K562 (cell line): ENCODE measurements around the gene PLXDC2. TPM values are rescaled to one million over a fixed set of nuclear protein-coding genes. Genes with fewer than 3 reads are reported as not detected.

Experiments used
- ATAC-seq: fragments of 200-7000 bp; cut with Tn5 transposase; 3 replicates; pipeline ENCODE4 v1.9.1; 2020; ENCODE audit warnings: moderate library complexity
- BruUV-seq: library from RNA; stranded (reverse); fragments of 400-500 nt; replicated peaks from 2 replicates; lab custom pipeline; 2021; lab: Mats Ljungman, UMichigan
- CTCF ChIA-PET: fragments of 300-600 bp; formaldehyde crosslinking; extraction: SDS; loops from one replicate; lab custom pipeline; 2021; ENCODE audit warnings: low intra/inter-chr PET ratio; lab: Yijun Ruan, JAX
- POLR2A ChIA-PET: fragments of 300-600, 350-650 bp; sonication (Branson Sonifier 250); formaldehyde crosslinking; extraction: SDS; loops from one replicate; lab custom pipeline; 2021; ENCODE audit warnings: antibody characterized with exemption, inconsistent platforms; lab: Yijun Ruan, JAX
- DNase-seq, 4 experiments: peaks; one replicate each; pipeline versions ENCODE4 v3.0.0 to v3.0.0-alpha.2; 2011 to 2018; ENCODE audit warnings: low spot score in 3 of 4, mixed read lengths in 3 of 4; ENCODE audit errors: extremely low read depth in 1 of 4
- FAIRE-seq: peaks from 2 replicates; lab custom pipeline; 2011; peaks lifted over from hg19 to GRCh38; lab: Jason Lieb, UNC
- H2AFZ ChIP-seq: 2 replicates; pipeline ENCODE4 v1.6.0; 2011; ENCODE audit warnings: low read depth, low read length, control low read depth, inconsistent platforms
- H3K27ac ChIP-seq: fragments of 200-600 bp; 3 replicates; pipeline ENCODE4 v1.8.0; 2011; ENCODE audit warnings: low read depth, mild to moderate bottlenecking, control low read depth, inconsistent platforms, low read length, moderate library complexity, mixed read lengths; ENCODE audit errors: extremely low read depth
- H3K27me3 ChIP-seq, 2 experiments: fragments of 300-600 bp in 1 of 2; 2 replicates in 1 of 2; 3 replicates in 1 of 2; pipeline versions ENCODE4 v1.6.0 to v1.8.0; 2011; ENCODE audit warnings: inconsistent platforms in 2 of 2, low read length in 2 of 2, mild to moderate bottlenecking in 1 of 2, mixed read lengths in 1 of 2, moderate library complexity in 1 of 2; ENCODE audit not compliant: control insufficient read depth in 2 of 2, insufficient read depth in 2 of 2
- H3K36me3 ChIP-seq: fragments of 300-600 bp; 3 replicates; pipeline ENCODE4 v1.8.0; 2011; ENCODE audit warnings: mild to moderate bottlenecking, low read length, inconsistent platforms; ENCODE audit not compliant: control insufficient read depth, insufficient read depth
- H3K4me1 ChIP-seq, 2 experiments: fragments of 200-600 bp in 1 of 2; replicated peaks in 1 of 2; 2 replicates in 1 of 2; 3 replicates in 1 of 2; pipeline versions ENCODE4 v1.5.1 to v1.8.0; 2011; ENCODE audit warnings: inconsistent platforms in 2 of 2, low read length in 2 of 2, mild to moderate bottlenecking in 1 of 2, mixed read lengths in 1 of 2, moderate library complexity in 1 of 2; ENCODE audit not compliant: control insufficient read depth in 2 of 2, insufficient read depth in 2 of 2
- H3K4me2 ChIP-seq: 2 replicates; pipeline ENCODE4 v1.6.1; 2011; ENCODE audit warnings: low read length, control low read depth, inconsistent platforms, mixed read lengths; ENCODE audit not compliant: insufficient read depth
- H3K4me3 ChIP-seq: fragments of 200-600 bp; sonication (generic), shearing (Covaris generic); 2 replicates; pipeline ENCODE4 v1.5.1; 2016; ENCODE audit warnings: control low read depth, inconsistent platforms
- H3K79me2 ChIP-seq: fragments of 200-600 bp; 3 replicates; pipeline ENCODE4 v1.8.0; 2011; ENCODE audit warnings: low read length, inconsistent platforms; ENCODE audit not compliant: control insufficient read depth, insufficient read depth
- H3K9ac ChIP-seq, 2 experiments: 2 replicates each; pipeline versions ENCODE4 v1.6.0 to v1.6.1; 2011; ENCODE audit warnings: low read depth in 2 of 2, low read length in 2 of 2, control low read depth in 1 of 2, inconsistent platforms in 1 of 2, mild to moderate bottlenecking in 1 of 2, mixed read lengths in 1 of 2; ENCODE audit not compliant: insufficient read depth in 1 of 2
- H3K9me1 ChIP-seq: one replicate; pipeline ENCODE4 v1.6.0; 2011; ENCODE audit warnings: inconsistent platforms, mild to moderate bottlenecking, low read length, moderate library complexity; ENCODE audit not compliant: control insufficient read depth, insufficient read depth
- H3K9me3 ChIP-seq: replicated peaks from 2 replicates; pipeline ENCODE4 v1.5.1; 2011; ENCODE audit warnings: low read depth, low read length, inconsistent platforms; ENCODE audit not compliant: control insufficient read depth, insufficient read depth
- H4K20me1 ChIP-seq: replicated peaks from 2 replicates; pipeline ENCODE4 v1.6.1; 2011; ENCODE audit warnings: low read length, inconsistent platforms, mixed read lengths; ENCODE audit not compliant: control insufficient read depth, insufficient read depth
- GATA2 ChIP-seq: sonication (generic); formaldehyde crosslinking; IDR thresholded peaks from 2 replicates; pipeline ENCODE4 v1.4.0; 2020; ENCODE audit warnings: mild to moderate bottlenecking, missing genetic modification reagents
- HDAC3 ChIP-seq: fragments of 450-650 bp; IDR thresholded peaks from 2 replicates; pipeline ENCODE4 v1.6.1; 2018; ENCODE audit warnings: borderline replicate concordance, mild to moderate bottlenecking, moderate library complexity; ENCODE audit not compliant: partially characterized antibody
- HLTF ChIP-seq: fragments of 450-650 bp; IDR thresholded peaks from 2 replicates; pipeline ENCODE4 v1.6.1; 2016
- SRSF3 ChIP-seq: fragments of 200-400 bp; formaldehyde crosslinking; IDR thresholded peaks from 2 replicates; pipeline ENCODE4 v1.6.1; 2016; ENCODE audit warnings: mild to moderate bottlenecking, low read length, moderate library complexity; ENCODE audit not compliant: insufficient read depth
- STAT5B ChIP-seq: fragments of 250-450 bp; sonication (Bioruptor Pico); IDR thresholded peaks from 2 replicates; pipeline ENCODE4 v1.8.0; 2021; ENCODE audit warnings: mild to moderate bottlenecking, inconsistent platforms
- WGBS: fragments of 100-300 bp; shearing (Covaris generic); methylation state at CpG from one replicate; pipeline ENCODE4 v1.1.6; 2016; ENCODE audit warnings: low coverage, mixed read lengths; ENCODE audit not compliant: insufficient coverage; ENCODE audit errors: missing lambda C conversion rate; 5-methylcytosine and 5-hydroxymethylcytosine counted together
- in situ Hi-C: fragments of 300-500 bp; cut with MboI; formaldehyde crosslinking; loops from 4 replicates; pipeline ENCODE4 v1.15.0; 2018; ENCODE audit warnings: inconsistent platforms, mixed read lengths
- intact Hi-C: fragments of 100-400 bp; cut with micrococcal nuclease; formaldehyde crosslinking; loops from 2 replicates; pipeline ENCODE4 v1.14.2; 2022
- polyA plus RNA-seq, 8 experiments: library from polyadenylated mRNA; depleted of rRNA in 4 of 8; stranded (reverse) in 5 of 8; unstranded in 3 of 8; fragments of >200 nt; fragmentation: Nextera tagmentation in 2 of 8; fragmentation: Illumina TruSeq in 1 of 8; extraction: Ambion mirVana in 2 of 8; extraction: Trizol in 1 of 8; gene quantifications; 2 replicates each; pipeline versions ENCODE4 v1.2.1 to v1.2.3, GENCODE V29; 2011 to 2014; ENCODE audit warnings: inconsistent platforms in 1 of 8, missing spikeins in 1 of 8
- total RNA-seq, 7 experiments: library from RNA; depleted of rRNA in 6 of 7; stranded (reverse); fragments of >200 nt in 6 of 7; fragmentation: Illumina TruSeq in 2 of 7; extraction: Trizol in 2 of 7; gene quantifications; 2 replicates each; pipeline versions ENCODE4 v1.2.1 to v1.2.3, GENCODE V29; 2011 to 2021; ENCODE audit warnings: low replicate concordance in 1 of 7
- TF ChIP-seq, protein P1 (sequence below): fragments of 450-650 bp; IDR thresholded peaks from 2 replicates; pipeline ENCODE4 v1.7.1; 2018; ENCODE audit warnings: mild to moderate bottlenecking, low read depth; ENCODE audit not compliant: partially characterized antibody
- TF ChIP-seq, protein P2 (sequence below): fragments of 250-450 bp; sonication (Bioruptor Pico); IDR thresholded peaks from 2 replicates; pipeline ENCODE4 v1.8.0; 2021; ENCODE audit warnings: mild to moderate bottlenecking, moderate library complexity
- TF ChIP-seq, protein P3 (sequence below): fragments of 450-650 bp; IDR thresholded peaks from 2 replicates; pipeline ENCODE4 v1.6.1; 2016; ENCODE audit warnings: antibody characterized with exemption
- TF ChIP-seq, protein P4 (sequence below): fragments of 450-650 bp; IDR thresholded peaks from 2 replicates; pipeline ENCODE4 v1.6.1; 2016; ENCODE audit warnings: borderline replicate concordance
- TF ChIP-seq, protein P5 (sequence below): IDR thresholded peaks from 2 replicates; pipeline ENCODE4 v1.6.1; 2012; ENCODE audit warnings: low read depth, low read length, improper control_type of control experiment, borderline replicate concordance

The PLXDC2 gene
- total and polyA plus RNA-seq, 9 of the 15 experiments (the other 6 are each of a cell fraction or from before 2014, with no cell fraction given), result 0.01 to 0.33 (median 0.10) TPM; not detected in 3

DNA sequence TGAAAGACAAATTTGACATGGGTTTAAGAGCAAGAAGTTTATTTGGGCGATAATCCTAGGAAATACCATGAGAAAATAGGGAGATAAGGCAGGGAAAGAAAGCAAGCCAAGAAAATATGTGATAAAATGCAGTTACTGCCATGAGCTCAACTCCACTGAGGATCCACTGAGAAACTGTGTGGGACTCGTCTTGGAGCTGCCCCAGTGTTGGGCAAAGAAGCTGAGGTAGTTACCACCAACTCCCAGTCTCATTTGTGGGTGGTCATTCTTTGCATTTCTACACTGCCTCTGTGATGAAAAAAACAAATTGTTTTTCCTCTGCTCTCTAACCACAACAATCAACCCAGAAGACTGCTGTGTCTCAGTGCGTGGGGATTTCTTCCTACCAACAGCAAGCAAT, 498.2 kb downstream of the PLXDC2 start (continued):
- TF ChIP-seq, protein P1, sequence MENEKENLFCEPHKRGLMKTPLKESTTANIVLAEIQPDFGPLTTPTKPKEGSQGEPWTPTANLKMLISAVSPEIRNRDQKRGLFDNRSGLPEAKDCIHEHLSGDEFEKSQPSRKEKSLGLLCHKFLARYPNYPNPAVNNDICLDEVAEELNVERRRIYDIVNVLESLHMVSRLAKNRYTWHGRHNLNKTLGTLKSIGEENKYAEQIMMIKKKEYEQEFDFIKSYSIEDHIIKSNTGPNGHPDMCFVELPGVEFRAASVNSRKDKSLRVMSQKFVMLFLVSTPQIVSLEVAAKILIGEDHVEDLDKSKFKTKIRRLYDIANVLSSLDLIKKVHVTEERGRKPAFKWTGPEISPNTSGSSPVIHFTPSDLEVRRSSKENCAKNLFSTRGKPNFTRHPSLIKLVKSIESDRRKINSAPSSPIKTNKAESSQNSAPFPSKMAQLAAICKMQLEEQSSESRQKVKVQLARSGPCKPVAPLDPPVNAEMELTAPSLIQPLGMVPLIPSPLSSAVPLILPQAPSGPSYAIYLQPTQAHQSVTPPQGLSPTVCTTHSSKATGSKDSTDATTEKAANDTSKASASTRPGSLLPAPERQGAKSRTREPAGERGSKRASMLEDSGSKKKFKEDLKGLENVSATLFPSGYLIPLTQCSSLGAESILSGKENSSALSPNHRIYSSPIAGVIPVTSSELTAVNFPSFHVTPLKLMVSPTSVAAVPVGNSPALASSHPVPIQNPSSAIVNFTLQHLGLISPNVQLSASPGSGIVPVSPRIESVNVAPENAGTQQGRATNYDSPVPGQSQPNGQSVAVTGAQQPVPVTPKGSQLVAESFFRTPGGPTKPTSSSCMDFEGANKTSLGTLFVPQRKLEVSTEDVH, result no peak
- TF ChIP-seq, protein P2, sequence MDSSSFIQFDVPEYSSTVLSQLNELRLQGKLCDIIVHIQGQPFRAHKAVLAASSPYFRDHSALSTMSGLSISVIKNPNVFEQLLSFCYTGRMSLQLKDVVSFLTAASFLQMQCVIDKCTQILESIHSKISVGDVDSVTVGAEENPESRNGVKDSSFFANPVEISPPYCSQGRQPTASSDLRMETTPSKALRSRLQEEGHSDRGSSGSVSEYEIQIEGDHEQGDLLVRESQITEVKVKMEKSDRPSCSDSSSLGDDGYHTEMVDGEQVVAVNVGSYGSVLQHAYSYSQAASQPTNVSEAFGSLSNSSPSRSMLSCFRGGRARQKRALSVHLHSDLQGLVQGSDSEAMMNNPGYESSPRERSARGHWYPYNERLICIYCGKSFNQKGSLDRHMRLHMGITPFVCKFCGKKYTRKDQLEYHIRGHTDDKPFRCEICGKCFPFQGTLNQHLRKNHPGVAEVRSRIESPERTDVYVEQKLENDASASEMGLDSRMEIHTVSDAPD (CRISPR knock-in tag), result no peak
- no peak for TF ChIP-seq HDAC3
- TF ChIP-seq SRSF3, result no peak

DNA sequence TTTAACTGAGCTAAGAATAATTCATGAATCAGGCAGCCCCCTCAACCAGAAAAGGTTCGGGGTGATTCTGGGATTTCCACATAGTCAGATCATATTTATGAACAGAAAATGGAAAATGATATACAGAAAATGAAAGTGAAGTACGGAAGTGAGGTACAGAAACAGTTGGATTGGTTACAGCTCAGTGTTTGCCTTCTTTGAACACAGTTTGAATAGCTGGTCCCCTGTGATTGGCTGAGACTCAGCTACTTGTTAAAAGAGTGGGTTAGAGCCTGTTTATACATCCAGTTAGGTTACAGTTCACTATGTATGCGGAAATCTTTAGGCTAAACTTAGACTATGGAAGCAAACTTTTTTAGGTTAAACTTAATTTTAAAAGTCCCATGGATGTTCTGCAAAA, 511.7 kb downstream of the PLXDC2 start:
- Histone ChIP-seq H4K20me1 (no peaks in the 10 kb centered on the region), H3K4me1 (no peaks in the 10 kb centered on the region), H3K79me2 (no peaks in the 10 kb centered on the region), H3K27ac (no peak overlapping the region), H3K4me3 (no peak overlapping the region), H3K36me3 (no peaks in the 10 kb centered on the region), H3K9me1 (no peaks in the 10 kb centered on the region), H3K27me3 (no peaks in the 10 kb centered on the region), H2AFZ (no peak overlapping the region), H3K4me2 (no peak overlapping the region), H3K9ac (no peak overlapping the region), H3K9me3 (no peaks in the 10 kb centered on the region; the same call in 1 of the 2 replicates)
- POLR2A ChIA-PET, result no interaction called here
- no TSS peak for BruUV-seq
- no peak for DNase-seq
- ATAC-seq, result no peak
- intact Hi-C loops, result no loop called here
- FAIRE-seq, result no peak
- CTCF ChIA-PET, result no interaction called here
- WGBS, result 0% methylated on average over 3 of the region's 3 CpGs
- TF ChIP-seq, protein P3, sequence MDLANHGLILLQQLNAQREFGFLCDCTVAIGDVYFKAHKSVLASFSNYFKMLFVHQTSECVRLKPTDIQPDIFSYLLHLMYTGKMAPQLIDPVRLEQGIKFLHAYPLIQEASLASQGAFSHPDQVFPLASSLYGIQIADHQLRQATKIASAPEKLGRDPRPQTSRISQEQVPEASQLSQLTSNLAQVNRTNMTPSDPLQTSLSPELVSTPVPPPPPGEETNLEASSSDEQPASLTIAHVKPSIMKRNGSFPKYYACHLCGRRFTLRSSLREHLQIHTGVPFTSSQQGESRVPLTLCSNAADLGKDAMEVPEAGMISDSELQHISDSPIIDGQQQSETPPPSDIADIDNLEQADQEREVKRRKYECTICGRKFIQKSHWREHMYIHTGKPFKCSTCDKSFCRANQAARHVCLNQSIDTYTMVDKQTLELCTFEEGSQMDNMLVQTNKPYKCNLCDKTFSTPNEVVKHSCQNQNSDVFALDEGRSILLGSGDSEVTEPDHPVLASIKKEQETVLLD, result no peak
- TF ChIP-seq STAT5B (no peak), GATA2 (no peak), HLTF (no peak)
- TF ChIP-seq, protein P4, sequence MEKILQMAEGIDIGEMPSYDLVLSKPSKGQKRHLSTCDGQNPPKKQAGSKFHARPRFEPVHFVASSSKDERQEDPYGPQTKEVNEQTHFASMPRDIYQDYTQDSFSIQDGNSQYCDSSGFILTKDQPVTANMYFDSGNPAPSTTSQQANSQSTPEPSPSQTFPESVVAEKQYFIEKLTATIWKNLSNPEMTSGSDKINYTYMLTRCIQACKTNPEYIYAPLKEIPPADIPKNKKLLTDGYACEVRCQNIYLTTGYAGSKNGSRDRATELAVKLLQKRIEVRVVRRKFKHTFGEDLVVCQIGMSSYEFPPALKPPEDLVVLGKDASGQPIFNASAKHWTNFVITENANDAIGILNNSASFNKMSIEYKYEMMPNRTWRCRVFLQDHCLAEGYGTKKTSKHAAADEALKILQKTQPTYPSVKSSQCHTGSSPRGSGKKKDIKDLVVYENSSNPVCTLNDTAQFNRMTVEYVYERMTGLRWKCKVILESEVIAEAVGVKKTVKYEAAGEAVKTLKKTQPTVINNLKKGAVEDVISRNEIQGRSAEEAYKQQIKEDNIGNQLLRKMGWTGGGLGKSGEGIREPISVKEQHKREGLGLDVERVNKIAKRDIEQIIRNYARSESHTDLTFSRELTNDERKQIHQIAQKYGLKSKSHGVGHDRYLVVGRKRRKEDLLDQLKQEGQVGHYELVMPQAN, result no peak
- TF ChIP-seq, protein P5, sequence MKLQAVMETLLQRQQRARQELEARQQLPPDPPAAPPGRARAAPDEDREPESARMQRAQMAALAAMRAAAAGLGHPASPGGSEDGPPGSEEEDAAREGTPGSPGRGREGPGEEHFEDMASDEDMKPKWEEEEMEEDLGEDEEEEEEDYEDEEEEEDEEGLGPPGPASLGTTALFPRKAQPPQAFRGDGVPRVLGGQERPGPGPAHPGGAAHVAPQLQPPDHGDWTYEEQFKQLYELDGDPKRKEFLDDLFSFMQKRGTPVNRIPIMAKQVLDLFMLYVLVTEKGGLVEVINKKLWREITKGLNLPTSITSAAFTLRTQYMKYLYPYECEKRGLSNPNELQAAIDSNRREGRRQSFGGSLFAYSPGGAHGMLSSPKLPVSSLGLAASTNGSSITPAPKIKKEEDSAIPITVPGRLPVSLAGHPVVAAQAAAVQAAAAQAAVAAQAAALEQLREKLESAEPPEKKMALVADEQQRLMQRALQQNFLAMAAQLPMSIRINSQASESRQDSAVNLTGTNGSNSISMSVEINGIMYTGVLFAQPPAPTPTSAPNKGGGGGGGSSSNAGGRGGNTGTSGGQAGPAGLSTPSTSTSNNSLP, result no peak
- in situ Hi-C loops, result no loop called here
